Activated CD8-positive, alpha-beta memory T cell treated with anti-CD3 and anti-CD28 coated beads, Interleukin-2, amount 50 U/mL, for 24 hours (primary cell): Measurements from ENCODE around the gene CXXC5.

ENCODE experiments used
- DNase-seq: peaks from one replicate; pipeline ENCODE4 v3.0.0-alpha.2; 2020; ENCODE audit errors: extremely low read depth

Gene CXXC5

DNA sequence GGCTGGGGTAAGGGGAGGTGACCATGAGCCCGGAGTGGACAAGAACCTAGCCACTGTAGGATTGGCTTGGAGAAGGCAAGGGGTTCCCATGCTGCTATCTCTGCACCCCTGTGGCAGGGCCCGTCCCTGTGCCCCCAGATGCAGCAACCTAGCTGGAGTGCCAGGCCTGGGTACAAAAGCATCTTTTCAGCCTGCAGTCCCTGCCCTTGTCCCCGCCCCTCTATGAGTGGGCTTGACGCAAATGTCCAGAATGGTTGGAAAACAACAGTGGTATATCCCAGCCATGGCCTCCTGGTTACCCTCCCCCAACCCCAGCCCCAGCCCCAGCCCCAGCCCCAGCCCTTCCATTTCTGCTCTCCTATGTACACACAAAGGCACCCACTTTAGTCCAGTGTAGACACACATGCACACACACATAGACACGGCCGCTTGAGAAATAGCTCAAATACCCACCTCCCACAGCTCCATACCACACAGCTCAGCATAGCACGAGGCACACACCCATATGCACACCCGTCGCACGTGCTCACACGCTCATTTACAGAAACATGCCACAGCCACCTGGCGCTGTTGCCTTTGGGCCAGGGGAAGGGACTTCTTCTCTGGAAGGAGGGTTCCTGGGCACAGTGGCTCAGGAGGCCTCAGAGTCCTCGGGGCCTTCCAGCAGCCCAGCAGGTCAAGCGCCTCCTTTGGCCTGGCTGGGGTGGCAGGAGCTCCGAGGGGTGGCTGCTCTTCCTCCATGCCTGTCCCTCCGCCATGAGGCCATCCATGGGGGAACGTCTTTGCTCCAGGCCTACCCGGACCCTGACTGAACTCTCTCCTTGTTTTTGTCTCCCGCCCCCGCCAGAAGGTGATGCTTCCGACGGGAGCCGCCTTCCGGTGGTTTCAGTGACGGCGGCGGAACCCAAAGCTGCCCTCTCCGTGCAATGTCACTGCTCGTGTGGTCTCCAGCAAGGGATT lies 34.1 kb downstream of the CXXC5 start:
- no peak for DNase-seq

DNA sequence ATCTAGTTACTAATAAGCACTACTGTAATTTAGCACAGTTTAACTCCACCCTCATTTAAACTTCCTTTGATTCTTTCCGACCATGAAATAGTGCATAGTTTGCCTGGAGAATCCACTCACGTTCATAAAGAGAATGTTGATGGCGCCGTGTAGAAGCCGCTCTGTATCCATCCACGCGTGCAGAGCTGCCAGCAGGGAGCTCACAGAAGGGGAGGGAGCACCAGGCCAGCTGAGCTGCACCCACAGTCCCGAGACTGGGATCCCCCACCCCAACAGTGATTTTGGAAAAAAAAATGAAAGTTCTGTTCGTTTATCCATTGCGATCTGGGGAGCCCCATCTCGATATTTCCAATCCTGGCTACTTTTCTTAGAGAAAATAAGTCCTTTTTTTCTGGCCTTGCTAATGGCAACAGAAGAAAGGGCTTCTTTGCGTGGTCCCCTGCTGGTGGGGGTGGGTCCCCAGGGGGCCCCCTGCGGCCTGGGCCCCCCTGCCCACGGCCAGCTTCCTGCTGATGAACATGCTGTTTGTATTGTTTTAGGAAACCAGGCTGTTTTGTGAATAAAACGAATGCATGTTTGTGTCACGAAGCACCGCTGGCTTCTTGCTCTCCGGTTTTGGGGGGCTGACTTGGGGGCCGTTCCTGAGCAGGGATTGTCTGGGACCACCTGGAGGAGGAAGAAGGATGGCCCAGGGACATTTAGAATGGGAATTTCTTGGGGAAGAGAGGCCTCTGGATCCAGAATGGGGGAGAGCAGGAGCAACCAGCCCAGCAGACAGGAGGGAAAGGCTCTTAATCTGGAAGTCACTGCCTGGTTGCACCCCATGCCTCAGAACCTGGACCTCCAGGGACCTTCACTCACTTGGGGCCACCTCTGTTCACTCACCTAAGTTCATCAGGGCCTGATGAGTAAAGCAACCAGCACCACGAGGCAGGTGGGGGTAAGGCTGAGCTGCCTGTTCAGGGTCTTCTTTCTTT lies 35.4 kb downstream of the CXXC5 start:
- DNase-seq: no peak

DNA sequence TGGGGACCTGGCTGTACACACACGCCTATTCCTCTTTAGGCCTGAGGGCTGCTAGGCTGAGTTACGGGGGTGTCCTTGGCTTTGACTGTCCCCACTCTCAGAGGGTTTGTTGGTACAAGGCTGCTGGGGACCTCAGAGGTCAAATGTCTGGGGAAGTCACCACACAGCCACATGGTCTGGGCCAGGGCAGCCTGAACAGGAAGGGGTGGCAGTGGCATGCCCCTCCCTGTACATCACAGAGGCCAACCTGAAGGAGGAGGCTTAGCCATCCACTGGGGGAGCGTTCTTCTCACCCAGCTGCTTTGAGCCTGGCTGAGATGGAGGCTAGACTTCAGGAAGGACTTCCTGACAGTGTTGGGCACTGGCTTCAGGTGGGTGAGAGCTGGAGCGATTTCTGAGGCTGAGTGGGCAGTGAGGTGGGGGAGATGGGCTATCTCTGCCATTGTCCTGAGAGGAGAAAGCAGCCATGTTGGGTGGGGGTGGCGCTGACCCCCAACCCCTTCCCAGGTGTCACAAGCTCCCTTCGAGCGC lies 36.3 kb downstream of the CXXC5 start:
- DNase-seq: no peak

DNA sequence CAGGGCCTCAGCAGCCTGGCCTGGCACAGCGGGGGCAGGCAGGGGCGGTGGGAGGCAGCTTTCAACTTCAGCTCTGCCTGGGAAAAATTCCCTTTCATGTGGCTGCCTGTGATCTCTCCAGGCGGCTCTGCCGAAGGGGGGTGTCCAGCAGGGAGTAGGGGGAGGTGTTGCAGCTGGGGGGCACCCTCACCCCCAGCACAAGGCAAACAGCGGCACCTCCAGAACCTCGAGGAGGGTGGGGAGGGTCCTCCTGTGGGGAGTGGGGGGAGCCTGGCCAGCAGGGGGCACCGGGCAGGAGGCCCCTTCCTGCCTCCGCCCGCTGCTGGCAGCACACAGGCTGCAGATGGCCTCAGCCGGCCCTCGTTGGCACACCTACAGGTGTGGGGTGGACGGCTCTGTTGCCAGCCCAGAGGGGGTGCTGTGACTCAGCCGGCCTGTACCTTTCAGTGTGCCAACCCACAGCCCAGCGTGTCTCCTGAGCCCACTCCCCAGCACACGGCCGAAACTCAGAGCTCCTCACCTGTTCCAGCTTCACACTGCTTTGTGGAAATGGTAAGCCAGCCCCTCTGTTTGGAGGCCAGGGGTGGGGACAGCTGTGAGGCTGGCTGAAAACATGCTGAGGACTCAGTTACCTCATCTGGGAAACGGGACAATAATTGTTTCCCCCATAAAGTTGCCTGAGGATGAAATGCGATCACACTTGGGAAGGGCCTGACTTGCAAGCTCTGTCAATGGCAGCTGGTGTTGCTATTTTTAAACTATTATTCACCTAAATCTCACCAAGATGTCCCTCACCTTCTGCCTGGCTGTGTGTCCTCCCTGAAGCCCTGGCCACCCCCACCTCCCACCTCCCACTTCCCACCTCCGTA lies 37.0 kb downstream of the CXXC5 start:
- DNase-seq: no peak

DNA sequence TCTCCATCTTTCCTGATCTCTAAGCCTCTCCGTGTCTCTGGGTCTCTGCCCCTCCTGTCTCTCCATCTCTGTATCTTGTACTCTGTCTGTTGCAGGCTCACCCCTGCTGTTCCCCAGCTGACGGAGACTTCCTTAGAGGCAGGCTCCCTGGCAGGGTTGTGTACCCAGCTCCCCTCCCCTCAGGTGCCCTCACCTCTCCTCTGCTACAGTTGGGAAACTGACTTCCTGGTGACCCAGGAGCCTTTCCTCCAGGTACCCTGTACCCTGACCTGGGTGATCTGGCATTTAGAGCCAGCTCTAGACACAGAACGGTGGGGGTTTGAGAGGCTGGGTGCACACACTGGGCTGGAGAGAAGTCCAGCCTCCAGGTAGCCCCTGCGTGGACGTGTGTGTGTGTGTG lies 37.7 kb downstream of the CXXC5 start:
- DNase-seq: no peak

DNA sequence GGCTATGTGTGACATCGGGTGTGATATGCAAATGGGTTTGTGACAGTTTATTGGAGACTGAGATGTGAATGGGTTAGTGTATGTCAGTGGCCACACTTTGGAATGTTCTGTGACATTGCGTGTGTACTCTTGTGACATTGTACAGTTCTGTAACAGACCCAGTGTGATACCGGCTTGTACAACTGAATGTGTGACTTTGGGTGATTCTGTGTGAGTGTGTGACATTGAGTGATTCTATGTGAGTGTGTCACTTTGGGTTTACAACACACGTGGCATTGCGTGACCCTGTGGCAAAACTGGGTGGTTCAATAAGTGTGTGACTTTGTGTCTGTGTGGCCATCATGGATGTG lies 38.2 kb downstream of the CXXC5 start:
- DNase-seq: no peak

DNA sequence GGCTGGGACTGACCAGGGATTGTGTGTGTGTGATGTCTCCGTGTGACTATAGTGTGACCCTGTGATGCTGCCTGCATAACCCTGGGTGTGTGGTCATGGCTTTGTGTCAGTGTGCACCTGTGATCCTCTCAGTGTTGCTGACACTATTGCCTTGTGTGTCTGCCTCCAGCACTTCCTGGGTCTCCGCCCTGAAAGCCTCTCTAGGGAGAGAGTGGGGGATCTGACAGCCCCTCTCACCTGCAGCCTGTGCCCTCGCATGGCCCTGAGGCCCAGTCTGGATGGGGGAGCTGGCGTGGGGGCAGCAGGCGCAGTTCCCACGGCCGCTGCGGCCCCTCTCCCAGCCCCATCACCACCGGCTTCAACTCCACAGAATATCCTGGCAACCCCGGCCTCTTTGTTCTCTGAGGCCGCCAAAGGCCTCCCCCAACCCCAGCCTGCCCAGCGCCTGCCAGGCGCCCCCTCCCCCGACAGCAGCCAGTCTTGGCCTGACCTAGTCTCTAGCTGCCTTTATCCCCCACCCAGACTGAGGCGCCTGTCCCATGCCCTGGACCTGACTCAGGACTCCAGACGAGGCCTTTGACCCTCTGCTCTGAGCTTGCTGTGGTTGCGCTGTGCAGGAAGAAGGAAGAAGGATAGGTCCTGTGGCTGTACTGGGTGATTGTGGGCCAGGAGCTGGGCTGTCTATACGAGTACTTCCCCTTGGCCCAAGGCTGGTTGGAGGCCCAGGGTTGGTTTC lies 38.7 kb downstream of the CXXC5 start:
- DNase-seq: no peak

DNA sequence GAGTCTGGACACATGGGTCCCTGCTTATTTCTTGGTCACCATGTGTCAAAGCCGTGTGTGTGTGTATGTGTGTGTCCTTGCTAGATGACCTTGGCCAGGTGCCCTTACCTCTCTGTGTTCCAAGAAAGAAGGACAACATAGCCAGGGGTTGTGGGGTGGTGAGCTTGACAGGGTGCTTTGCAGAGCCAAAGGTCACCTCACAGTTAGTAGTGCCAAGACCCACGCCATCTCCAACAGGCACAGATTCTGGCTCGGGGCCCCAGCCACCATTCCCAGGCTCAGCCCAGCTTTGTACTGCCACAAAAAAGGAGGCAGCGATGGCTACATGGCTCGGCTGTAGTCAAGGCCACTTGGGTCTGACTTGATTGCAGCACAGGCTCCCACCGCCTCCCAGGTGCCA lies 39.5 kb downstream of the CXXC5 start:
- no peak for DNase-seq

DNA sequence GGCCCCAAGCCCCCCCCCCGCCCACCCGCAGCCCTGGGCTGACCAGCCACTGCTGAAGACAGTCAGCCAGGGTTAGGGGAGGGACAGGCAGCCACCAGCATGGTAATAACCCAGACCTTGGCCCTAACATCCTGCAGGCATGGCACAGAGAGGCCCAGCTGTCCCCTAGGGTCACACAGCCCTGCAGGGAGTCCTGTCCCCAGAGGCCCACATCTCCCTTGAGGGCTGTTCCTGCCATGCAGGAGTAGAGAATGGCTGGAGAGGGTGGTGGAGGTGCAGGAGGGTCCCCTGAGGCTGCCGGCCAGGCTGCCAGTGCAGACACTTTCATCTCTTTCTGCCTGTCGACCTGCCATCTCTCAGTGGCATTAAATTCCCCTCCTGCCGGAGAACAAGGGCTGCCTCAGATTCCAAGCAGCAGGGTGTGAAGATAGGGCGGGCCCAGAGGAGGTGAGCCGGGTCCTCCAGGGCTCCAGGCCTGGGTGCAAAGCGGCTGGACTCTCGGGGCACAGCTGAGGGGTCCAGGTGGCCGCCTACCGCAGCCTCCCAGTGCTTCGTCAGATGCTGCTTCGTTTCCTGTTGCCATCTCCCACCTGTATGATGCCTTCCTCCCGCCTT lies 40.0 kb downstream of the CXXC5 start:
- DNase-seq: no peak

DNA sequence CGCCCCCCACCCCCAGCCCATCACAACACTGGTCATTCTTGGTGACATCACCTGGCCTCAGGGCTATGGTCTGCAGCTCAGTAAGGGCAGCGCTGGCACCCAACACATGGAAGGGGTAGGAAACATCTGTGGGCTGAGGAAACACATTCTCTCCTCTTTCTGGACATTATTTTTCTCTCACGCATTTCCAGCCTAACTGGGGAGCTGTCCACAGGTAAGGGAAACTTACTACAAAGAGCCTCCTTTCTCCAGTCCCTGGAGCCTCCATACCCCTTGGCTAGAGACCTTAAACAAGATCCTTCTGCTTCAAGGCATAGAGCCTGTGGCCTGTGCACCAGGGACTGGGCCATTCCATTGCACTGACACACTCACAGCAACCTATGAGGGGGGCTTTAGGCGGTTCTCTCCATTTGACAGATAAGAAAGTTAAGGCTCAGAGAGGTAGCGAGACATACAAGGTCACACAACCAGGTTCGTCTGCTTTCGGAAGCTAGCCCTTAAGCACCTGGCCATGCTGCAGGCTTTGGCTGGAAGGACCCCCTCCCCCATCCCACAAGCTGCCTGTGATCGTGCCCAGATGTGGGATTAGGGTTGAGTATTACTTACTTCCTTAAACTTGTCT lies 40.7 kb downstream of the CXXC5 start:
- DNase-seq: no peak

DNA sequence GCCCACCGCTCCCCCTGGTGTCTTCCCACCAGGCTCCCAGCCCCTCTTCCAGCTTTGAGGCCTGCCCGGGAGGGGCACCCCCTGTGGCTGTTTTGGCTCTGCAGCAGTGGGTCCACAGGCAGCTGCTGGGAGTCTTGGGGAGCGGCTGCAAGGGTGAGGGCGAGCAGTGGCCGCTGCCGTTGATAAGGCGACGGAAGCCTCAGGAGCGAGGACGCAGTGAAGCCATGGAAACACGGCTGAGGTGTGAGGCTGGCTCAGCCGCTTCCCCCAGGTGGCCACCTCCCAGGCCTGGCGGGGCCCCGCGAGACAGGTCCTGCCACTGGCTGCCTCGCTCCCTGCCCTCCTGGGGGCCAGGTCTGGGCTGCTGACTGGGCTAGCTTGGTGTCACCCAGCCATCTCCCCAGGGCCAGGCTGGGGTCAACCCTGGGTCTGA lies 41.5 kb downstream of the CXXC5 start:
- no peak for DNase-seq

DNA sequence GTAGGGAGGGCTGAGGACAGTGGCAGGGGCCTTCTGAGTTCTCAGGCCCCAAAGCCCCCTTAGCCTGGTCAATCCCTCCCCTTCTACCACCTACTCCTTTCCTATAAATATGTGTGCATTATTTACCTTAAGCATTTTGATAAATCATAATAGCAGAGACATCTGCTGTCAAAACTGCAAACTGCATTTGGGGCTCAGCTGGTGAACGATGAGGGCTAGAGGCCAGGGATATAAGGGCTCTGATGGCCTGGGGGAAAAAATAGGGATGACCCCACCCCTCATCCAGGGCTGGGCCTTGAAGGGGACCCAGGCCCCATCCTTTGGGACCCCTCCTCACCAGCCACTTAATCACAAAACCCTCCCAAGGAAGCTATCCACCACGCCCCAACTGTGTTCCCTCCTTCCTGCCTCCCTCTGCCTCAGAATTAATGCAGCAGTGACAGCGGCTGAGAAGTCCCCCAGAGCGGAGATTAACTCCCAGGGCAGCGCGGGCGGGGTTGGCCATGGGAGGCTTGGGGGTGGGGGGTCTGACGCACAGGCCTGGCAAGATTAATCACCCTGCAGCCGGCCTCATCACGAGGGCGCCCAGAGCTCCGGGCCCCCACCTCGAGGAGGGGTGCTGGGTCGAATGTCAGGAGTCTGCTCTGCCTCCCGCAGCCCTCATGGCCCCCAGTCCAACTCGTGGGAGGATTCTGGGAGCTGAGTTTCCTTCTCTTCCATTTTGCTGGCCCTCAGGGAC lies 42.1 kb downstream of the CXXC5 start:
- DNase-seq: no peak

DNA sequence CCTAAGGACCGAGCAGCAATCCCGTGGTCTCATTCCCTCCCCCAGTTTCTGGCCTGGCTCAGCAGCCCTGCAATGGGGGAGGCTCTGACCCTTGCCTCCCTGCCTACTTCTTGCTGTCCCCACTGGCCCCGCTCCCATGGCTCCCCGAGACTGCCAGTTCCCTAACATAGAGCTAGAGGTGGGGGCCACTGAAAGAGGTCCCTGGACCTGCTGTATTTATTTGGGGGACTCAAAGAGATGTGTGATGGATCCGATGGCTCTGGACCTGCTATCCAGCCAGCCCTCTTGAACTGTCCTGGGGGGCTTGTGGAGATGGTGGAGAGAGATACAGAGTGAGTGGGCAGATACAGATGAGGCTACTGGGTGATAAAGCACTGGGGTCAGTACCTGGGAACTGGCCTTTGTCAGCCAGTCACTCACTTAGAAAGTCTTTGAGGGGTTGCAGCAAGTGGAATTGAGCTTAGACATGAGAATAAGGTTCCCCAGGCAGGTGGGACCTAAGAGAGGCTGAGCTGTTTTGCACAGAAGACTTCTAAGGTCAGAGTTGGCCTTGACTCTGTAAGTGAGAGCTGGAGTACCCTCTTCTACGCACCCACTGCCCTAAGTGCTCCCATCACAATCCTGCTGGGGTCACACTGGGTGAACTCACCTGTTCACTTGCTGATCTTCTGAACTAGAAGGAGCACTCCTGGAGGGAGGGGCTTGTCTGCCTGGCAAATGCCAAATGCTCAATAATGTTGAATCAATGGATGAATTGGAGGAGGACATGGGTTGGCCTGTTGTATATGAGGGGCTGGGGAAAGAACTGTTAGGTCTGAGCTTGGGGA lies 42.9 kb downstream of the CXXC5 start:
- no peak for DNase-seq

DNA sequence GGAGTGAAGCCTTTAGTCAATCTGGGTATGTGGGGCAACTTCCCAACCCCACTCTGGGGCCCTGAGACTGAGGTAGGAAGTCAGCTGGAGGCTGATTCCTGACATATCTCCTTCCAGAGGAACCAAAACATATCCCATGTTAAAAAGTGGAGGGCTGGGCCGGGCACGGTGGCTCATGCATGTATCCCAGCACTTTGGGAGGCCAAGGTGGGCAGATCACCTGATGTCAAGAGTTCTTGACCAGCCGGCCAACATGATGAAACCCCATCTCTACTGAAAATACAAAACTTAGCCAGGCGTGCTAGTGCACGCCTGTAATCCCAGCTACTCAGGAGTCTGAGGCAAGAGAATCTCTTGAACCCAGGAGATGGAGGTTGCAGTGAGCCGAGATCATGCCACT lies 44.0 kb downstream of the CXXC5 start:
- DNase-seq: no peak

DNA sequence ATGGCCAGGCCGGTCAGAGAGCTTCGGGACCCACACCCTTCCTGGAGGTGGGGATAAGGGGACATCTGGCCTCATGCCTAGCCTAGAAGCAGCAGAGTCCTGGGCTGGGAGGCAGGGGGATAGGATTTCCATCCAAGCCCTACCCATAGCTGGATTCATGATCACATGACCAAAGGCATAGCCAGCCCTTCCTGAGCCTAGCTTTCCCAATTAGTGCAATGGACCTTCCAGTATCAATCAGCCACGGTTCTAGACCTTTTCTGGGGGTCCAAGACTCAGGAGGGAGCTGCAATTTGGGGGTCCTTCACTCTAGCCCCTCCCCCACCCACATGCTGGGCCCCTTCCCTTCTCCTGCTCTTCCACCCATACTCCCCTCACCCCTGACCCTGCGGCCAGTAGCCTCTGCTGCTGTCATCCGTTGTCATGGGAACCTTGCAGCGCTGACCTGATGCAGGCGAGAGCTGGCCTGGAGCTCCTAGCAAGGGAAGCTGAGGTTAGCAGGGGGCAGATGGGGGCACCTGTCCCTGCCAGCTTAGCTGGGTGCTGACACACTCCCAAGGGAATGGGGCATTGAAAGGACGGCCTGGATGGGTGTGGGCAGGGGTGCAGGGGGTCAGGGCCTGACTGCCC lies 44.6 kb downstream of the CXXC5 start:
- DNase-seq: no peak

DNA sequence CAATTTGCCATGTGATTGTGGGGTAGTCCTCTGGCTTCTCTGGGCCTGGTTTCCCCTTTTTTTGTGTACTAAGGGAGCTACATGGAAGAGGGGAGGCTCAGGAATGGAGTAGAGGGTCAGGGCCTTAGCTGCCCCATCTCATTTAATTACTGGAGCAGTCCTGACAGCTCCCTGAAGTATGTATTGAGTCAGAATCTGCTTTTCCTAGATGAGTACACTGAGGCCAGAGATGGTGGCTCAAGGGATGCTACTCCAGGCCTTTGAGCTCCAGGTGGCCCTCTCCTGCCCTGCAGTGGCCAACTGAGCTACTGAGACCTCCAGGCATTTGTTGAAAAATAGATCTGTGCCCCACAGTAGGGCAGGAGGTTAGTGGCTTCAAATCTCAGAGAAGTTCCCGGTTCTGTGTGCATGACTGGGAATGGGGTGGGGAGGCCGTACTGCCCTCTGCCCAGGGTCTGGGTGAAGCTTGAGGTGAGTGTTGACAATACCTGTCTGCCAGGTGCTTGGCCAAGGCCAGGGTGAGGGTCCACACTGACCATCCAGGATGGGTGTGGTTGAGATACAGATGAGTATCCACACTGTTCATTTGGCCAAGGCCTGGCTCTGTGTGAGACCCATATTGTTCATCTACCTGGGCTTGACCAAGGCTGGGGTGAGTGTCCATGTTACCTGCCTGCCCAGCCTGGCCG lies 45.7 kb downstream of the CXXC5 start:
- no peak for DNase-seq

DNA sequence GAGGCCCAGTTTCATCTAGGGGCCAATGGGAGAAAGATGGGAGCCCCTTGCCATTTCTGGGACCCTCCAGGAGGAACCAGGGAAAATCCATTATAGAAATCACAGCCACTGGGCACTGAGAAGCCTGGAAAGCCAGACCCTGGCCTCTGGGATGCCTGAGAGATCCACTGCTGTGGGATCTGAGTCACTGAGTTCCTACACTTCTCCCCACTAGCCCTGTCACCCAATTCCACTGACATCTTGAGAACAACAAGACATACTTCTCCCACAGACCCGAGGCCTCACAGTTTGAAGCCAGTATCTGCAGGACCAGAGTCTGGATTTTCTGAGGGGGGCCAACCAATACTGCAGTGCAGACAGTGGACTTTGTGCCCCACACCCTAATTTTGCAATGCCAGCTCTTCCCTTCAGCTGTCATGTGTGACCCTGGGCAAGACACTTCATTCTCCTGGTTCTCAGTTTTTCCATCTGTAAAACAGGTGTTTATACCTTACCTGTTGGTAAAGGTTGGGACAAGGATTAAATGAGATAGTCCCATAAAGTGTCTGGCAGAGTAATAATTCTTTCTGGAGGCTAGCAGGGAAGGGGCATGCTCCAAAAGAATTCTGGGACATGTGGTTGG lies 46.5 kb downstream of the CXXC5 start:
- no peak for DNase-seq
